Activated CD8-positive, alpha-beta memory T cell treated with anti-CD3 and anti-CD28 coated beads for 48 hours (primary cell): ENCODE results near the gene KLHDC4.
"Not testable (repeated sequence)": the region's sequence is repeated elsewhere in the genome, so short reads cannot be mapped to it uniquely, and the experiment has no call there.

ENCODE experiments used
- DNase-seq, 3 experiments: peaks; one replicate each; pipeline ENCODE4 v3.0.0-alpha.2; 2020; ENCODE audit warnings: low read depth in 2 of 3, low spot score in 2 of 3

KLHDC4 gene

GRCh38 chr16:87744750-87745514, 20.9 kb downstream of the KLHDC4 start:
- no peak for DNase-seq

GRCh38 chr16:87742781-87743490, 22.9 kb downstream of the KLHDC4 start:
- no peak for DNase-seq

GRCh38 chr16:87741700-87742415, 23.9 kb downstream of the KLHDC4 start:
- no peak for DNase-seq

GRCh38 chr16:87740909-87741424, 24.8 kb downstream of the KLHDC4 start:
- no peak for DNase-seq

GRCh38 chr16:87740441-87740840, 25.3 kb downstream of the KLHDC4 start:
- no peak for DNase-seq

- no peak for DNase-seq
Measured at GRCh38 chr16:87739801-87740200, 26.0 kb downstream of the KLHDC4 start.

- no peak for DNase-seq
Measured at GRCh38 chr16:87736008-87736382, 29.8 kb downstream of the KLHDC4 start.

- no peak for DNase-seq
Measured at GRCh38 chr16:87735270-87736007, 30.3 kb downstream of the KLHDC4 start.

- no peak for DNase-seq
Measured at GRCh38 chr16:87734644-87735043, 31.1 kb downstream of the KLHDC4 start.

- DNase-seq: no peak
Measured at GRCh38 chr16:87733190-87733589, 32.6 kb downstream of the KLHDC4 start.

GRCh38 chr16:87731607-87732006, 34.2 kb downstream of the KLHDC4 start:
- no peak for DNase-seq

GRCh38 chr16:87729266-87729954, 36.4 kb downstream of the KLHDC4 start:
- no peak for DNase-seq

GRCh38 chr16:87728026-87728425, 37.8 kb downstream of the KLHDC4 start:
- no peak for DNase-seq

- DNase-seq: no peak
Measured at GRCh38 chr16:87727346-87727745, 38.4 kb downstream of the KLHDC4 start.

GRCh38 chr16:87726577-87726976, 39.2 kb downstream of the KLHDC4 start:
- DNase-seq: not testable (repeated sequence)

GRCh38 chr16:87725596-87726235, 40.1 kb downstream of the KLHDC4 start:
- DNase-seq: no peak

GRCh38 chr16:87724490-87725291, 41.1 kb downstream of the KLHDC4 start:
- peak in 1 of 3 experiments; percentile 9 for DNase-seq

GRCh38 chr16:87723226-87723623, 42.6 kb downstream of the KLHDC4 start:
- DNase-seq: no peak

GRCh38 chr16:87722590-87723225, 43.1 kb downstream of the KLHDC4 start:
- DNase-seq: no peak
